HG02970 (cell line): ENCODE measurements around the gene SCD5.

Experiments used
- ATAC-seq: cut with Tn5 transposase; IDR thresholded peaks from one replicate; pipeline ENCODE4 v1.9.1; 2021; ENCODE audit warnings: mild to moderate bottlenecking, moderate library complexity, moderate number of reproducible peaks; ENCODE audit not compliant: unreplicated experiment, low FRiP score

SCD5 gene

DNA sequence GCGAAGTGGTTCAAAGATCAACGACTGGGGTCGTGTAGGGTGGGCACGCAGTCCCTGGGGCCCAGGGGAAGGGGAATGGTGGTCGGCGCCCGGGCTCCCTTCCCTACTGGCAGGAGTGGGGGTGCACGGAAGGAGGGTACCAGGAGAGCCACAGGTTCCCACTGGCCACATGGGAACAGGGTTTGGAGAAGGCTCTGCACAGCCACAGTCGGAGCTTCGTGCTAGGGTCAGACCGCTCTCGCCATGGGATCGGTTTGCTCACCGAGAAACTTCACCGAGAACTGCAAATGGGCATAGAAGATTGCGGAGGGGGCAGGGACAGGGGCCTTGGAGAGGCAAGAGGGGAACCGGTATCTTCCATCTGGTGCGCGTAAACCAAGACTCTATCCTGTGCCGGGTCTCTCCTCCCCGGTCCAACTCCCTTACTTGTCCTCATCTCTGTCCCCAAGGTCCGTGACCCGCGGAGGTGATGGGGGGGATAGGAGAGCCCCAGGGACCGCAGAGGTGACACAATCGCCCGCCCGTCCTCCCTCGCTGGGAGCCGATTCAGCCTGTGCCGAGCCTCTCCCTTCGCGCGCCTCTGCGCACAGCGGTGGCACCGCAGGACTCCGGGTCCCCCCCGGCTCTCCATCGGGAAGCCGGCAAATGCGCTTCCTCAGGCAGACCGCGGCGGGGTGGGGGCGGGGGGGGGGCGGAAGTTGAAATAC lies 1.0 kb downstream of the SCD5 start:
- ATAC-seq, result no peak

DNA sequence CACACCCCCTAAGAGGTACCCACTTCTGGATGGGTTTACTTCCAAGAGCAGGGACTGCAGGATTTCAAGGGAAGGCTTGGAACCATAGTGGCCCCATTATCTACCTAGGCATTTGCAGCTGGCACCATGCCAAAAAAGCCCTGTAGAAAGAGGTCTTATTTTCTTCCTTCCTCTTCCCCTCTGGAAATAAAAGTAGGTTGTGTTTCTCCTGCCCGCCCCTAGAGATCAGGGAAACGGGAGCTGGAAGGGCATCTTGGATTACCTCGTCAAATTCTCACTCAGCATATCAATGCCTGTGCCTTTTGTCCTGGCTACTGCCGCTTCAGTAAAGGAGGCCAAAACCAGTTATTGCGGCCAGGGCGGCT lies 1.6 kb downstream of the SCD5 start:
- no peak for ATAC-seq

DNA sequence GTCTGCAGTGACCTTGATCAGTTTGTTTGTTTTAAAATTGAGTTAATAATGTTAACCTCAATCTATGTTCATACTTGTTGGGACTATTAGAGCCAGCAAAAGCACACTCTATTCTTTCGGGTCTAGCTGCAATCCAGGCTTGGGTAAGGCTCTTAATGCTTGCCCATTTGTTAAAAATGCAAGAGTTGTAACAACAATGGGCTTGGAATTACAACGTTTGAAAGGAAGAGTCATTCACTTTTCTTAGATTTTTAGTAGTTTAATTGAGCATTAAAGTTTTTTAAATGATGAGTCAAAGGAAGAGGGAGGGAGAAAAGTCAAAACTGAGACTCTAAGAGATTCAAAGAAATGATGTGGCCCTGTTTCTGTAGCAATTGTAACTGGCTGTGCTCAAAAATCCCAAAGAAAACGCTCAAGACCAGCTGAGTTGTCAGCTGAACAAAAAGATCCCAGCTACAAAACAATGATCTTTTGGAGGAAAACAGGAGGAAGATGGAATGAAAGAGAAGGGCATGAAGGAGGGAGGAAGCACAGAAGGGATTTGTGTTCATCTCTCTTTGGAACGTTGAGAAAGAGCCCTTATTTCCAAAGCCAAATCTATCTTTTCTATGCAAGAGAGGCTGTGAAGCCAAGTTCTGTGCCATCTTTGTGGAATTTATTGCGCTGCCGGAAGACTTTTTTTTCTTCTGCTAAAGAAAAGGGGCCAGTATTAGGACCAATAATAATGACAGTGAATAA lies 5.5 kb downstream of the SCD5 start:
- no peak for ATAC-seq

DNA sequence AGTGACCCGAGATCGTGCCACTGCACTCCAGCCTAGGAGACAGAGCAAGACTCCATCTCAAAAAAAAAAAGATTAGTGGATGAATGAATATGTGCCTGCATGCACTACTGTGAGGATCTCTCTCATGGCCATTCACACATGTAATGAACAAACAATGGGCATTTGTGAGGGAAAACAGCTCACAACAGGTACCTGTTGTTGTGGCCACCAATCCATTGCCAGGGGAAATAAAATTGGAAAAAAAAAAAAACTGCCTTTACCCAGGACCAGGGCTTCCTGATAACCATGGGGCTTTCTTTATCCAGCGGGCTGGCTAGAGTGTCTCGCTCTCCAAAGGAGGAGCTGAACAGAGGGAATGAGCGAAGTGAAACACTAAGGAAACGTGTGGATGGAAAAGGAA lies 7.4 kb downstream of the SCD5 start:
- no peak for ATAC-seq

DNA sequence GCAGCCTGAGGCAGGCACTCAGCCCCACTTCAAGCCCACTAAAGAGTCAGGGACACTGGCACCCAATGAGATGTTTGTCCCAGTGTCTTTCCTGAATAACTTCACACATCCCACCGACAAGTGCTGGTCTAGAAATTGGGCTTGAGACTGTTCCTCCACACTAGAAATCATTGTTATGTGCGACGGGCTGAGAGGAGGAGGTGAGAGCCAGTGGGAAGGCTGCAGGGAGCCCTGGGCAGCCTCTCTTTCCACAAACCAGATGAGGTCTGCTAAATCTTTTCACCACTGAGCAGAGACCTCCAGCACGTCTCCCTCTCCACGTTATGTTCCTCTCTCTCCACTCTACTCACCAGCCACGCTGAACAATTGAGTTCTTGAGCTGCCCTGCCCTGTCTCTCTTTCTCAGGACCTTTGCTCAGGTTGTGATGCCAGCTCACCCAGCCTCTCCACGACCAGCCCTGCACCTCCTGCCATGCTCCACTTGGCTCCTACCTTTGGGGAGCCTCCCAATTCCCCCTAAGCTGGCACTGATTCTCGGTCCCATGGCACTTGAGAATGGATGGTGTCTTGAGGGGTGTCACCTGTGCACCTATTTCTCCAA lies 8.4 kb downstream of the SCD5 start:
- ATAC-seq, result no peak

DNA sequence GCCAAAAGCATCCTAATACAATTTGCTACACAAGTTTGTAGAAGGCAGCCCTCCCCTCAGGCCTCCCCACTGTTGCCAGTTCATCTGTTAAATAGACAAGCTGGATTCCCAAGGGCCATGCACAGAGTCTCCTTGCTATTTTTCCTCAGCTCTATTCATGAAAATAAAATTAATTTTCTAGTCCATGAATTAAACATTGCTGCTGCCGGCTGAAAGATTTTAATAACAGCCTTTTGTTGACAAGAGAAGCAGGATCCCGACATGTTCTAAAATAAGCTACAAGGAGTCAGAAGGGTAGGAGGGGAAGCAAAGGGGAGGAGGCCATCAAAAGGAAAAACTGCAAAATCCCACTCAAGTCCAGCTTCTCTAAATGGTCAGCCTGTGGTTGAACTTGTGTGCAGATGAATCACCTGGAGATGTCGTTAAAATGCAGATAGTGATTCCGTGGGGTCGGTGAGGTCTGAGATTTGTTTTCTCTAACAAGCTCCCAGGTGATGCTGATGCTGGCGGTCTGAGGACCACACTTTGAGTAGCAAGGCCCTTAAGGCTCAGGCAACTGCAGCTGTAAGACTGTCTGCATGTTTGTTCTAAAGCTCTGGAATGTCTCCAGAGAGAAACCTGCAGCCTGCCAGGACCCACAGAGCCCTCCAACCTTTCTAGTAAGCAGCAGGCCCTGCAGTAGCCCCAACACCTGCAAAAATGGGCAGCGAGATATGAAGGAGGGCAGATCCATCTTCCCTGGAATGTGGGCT lies 9.4 kb downstream of the SCD5 start:
- no peak for ATAC-seq

DNA sequence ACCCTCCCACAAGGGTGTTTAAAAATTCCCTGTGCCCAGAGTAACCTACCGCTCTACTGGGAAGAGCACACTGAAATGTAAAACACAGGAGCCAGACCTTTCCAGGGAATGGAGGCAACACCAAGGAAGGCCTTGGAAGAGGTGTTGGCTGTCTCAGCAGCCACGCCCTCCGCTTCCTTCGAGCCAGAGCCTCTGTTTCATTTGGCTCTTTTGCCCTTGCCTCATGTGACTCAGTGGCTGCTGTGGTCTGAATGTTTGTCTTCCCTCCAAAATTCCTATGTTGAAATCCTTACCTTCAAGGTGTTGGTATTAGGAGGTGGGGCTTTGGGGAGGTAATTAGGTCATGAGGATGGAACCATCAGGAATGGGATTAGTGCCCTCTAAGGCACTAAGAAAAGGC lies 11.3 kb downstream of the SCD5 start:
- no peak for ATAC-seq

- ATAC-seq, result no peak
Observed at GRCh38 chr4:82786828-82787227, 11.8 kb downstream of the SCD5 start.

GRCh38 chr4:82785611-82786400 lies 12.8 kb downstream of the SCD5 start:
- no peak for ATAC-seq

DNA sequence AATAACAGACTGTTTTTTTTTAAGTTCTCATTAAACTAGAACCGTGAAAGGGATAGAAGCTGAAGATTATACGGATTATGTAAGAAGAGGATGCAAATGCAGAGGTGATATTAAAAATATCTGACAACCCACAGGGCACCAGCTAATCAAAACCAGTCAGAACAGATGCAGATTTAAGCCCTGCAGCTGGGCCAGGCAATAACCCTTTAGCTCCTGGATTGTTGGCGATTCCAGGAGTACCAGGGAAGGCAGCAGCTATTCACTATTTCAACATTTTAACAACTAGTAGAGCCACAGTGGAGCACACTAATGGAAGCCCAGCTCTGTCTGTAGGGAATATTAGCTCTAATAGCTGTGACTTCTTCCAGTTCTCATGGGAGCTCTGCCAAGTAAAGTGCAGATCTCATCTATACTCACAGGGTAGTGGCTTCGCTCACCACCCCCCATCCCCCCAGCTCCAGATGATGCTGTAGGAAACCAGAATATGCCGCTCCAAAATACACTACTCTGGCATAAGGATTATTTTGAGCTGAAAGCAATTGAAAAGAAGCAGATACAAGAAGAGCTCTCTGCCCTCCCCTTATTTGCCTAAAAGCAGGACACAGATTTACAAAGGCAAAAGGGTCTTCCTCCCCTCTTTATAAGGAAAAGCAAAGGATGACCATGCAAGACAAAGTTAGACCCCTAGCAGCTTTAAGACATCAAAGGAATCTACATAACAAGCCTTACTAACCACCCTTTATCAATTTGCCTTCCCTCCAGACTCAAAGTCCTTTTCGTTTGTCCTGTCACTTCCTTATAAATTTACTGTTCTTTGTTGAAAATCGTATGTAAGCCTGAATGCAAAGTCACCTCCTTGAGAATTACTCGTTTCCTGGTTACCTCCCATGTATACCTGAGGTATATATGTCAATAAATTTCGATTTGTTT lies 13.7 kb downstream of the SCD5 start:
- ATAC-seq, result no peak

DNA sequence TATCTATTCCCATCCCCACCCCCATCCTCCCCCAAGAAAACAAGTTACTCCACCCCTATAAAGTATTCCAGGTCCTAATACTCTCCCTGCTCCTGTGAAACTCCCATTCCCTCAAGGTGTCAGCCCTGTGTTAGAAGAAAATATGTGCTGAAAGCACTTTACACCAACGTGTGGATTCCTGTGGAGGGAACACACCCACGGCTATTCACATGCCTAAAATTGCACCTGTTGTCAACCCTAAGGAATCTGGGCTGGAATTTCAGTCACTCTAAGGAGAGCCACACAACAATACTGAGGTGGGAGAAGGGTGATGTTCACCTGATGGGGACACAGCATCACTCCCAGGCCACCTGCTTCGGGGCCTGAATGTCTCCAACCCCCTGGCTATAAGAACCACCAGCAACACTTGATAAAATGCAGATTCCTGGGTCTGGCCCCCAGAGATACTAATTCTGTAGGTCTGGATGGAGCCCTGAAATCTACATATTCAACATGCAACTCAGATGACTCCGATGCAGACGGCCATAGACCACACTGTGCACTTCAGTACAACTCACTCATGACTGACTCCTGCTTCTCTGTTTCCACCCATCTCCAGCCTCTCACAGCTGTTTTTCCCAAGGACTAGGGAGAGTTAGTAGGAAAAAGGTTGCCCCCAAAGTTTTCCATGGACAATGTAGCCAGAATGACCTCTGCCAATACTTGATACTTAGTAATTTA lies 15.8 kb downstream of the SCD5 start:
- ATAC-seq, result no peak

DNA sequence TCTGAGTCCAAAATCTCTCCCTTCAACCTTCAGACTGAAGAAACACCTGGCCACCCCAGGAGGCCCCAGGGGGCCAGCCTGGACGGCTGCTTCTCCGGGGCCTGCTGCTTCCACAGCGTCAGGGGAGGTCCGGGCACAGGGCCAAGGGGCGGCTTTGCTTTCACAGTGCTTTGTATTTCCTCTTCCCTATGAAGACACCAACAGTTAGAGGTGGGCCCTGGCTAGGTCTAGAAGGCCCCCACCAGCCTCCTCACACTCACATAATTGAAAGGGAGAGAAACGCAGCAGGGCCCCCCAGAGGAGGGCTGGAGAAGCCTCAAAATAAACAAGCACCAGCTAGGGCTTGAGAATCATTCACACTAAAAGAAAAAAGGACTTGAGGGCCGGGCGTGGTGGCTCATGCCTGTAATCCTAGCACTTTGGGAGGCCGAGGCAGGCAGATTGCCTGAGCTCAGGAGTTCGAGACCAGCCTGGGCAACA lies 17.8 kb downstream of the SCD5 start:
- ATAC-seq, result no peak

DNA sequence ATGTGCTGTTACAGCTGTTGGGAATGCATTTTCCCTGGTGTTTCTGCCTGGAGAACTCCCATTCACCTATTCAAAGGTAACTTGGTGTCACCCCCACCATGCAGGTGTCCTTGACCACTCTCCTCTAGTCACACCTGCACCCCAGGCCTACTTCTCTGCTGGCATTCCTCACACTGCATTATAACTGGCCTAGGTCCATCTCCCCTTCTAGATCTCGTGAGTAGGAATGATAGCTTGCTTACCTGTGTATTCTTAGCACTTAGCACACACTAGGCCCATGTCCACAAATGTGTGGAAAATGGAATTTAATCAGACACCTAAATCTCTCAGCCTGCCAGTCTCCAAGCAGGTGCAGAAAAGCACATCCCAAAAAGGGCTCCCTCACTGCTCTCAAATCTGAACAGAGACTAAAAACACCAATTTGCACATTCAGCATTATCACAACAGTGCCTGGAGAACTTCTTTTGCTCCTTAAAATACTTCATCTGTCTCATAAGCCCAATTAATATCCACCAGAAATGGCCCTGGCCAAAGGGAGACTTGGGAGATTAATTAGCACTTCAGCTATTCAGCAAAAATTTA lies 18.3 kb downstream of the SCD5 start:
- ATAC-seq, result no peak

DNA sequence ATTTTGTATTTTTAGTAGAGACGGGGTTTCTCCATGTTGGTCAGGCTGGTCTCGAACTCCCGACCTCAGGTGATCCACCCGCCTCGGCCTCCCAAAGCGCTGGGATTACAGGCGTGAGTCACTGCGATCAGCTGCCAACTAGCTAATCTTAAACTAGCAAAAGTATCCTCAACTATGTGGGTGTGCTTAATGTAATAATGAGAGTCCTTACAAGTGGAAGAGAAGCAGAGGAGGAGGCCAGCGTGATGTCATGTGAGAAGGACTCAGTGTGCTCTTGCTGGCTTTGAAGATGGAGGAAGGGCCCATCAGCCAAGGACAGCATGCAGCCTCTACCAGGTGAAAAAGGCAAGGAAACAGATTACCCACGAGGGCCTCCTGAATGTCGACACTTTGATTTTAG lies 19.6 kb downstream of the SCD5 start:
- ATAC-seq, result no peak

- ATAC-seq, result no peak
Observed at GRCh38 chr4:82777857-82778525, 20.6 kb downstream of the SCD5 start.

DNA sequence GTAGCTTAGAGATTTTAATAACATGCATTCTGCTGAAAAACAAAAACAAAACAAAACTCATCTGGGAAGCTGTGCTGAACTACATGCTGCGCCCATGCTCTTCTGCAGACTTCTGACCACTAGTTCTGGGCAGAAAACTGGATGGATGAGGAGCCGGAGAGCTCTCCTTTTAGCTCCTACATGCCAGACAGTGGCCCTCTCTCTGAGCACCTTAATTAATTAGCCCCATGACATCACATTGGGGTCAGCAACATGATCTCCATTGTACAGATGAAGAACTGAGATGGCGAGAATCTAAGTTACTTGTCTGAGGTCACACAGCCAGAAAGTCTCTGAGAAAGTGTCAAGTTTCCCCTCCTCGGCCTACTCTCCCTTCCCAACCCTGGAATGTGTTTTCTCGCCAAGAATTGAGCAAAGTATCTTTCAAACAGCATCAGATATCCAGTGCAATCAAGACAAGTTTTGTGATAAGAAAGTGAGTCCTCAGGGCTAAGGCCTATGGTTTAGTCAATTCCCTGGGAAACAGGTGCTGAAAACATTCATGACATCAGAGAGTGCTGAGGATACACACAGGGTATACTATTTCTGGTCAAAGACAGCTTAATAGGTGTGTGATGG lies 21.6 kb downstream of the SCD5 start:
- no peak for ATAC-seq

DNA sequence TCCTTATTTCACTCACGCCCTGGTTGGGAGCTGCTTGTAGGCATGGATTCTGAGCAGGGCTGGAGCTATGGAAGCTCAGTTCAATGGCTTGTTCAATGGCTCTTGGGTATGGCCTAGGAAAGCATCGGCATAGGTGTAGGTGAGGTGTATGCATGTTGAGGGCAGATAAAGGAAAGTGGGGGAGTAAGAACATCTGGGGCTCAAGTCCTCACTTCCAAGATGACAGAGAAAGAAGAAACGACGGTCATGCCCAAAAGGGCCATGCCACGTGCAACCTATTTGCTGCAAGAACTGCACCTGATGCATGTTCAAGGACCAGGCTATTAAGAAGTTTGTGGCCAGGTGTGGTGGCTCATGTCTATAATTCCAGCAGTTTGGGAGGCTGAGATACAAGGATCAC lies 23.4 kb downstream of the SCD5 start:
- ATAC-seq, result no peak
